A549 (cell line): ENCODE results near the gene AGRN.

Source experiments
- CTCF ChIP-seq: fragments of >200 bp; sonication (Bioruptor Twin); formaldehyde crosslinking; IDR thresholded peaks from 3 replicates; pipeline ENCODE4 v1.5.1; 2016
- EHMT2 ChIP-seq: fragments of 200-600 bp; sonication (generic); IDR thresholded peaks from 2 replicates; pipeline ENCODE4 v1.6.1; 2016; ENCODE audit warnings: antibody characterized with exemption, low read depth, mild to moderate bottlenecking, moderate library complexity
- GATA3 ChIP-seq: IDR thresholded peaks from 2 replicates; pipeline ENCODE4 v1.6.1; 2012; ENCODE audit warnings: borderline replicate concordance
- KDM1A ChIP-seq: fragments of 200-600 bp; sonication (generic); IDR thresholded peaks from 2 replicates; pipeline ENCODE4 v1.6.1; 2016; ENCODE audit warnings: low read depth, mild to moderate bottlenecking
- NFE2L2 ChIP-seq: fragments of 150-350 bp; conservative IDR thresholded peaks from 2 replicates; pipeline ENCODE4 v1.6.1; 2014; ENCODE audit warnings: low read length
- RAD21 ChIP-seq, 2 experiments: fragments of >200 bp in 1 of 2; sonication (Bioruptor Twin) in 1 of 2; formaldehyde crosslinking in 1 of 2; IDR thresholded peaks in 1 of 2; conservative IDR thresholded peaks in 1 of 2; 2 replicates in 1 of 2; 3 replicates in 1 of 2; pipeline ENCODE4 v1.6.1; 2012 to 2018; ENCODE audit warnings: inconsistent platforms in 1 of 2
- RCOR1 ChIP-seq: fragments of 150-350 bp; IDR thresholded peaks from 2 replicates; pipeline ENCODE4 v1.6.1; 2014; ENCODE audit warnings: antibody characterized with exemption, low read length, low read depth
- SMC3 ChIP-seq: fragments of >200 bp; sonication (Bioruptor Twin); formaldehyde crosslinking; IDR thresholded peaks from 3 replicates; pipeline ENCODE4 v1.6.1; 2018; ENCODE audit warnings: inconsistent platforms
- ZSCAN20 ChIP-seq: fragments of 250-450 bp; sonication (Bioruptor Pico); IDR thresholded peaks from 2 replicates; pipeline ENCODE4 v1.8.0; 2022; ENCODE audit warnings: mild to moderate bottlenecking, moderate library complexity

- TF ChIP-seq CTCF (no peak), RCOR1 (no peak), KDM1A (no peak), SMC3 (no peak), GATA3 (no peak), NFE2L2 (no peak), EHMT2 (no peak), RAD21 (conservative IDR thresholded peaks at IDR 0.05 in 1 of 2, IDR thresholded peaks at IDR 0.05 in 1 of 2) (no peak), ZSCAN20 (no peak)
These were observed 43.5 kb downstream of the AGRN start for GRCh38 chr1:1063261-1063944.
